HL-60/S4 treated with retinoic acid at 250 ng/mL for 4 days and 3 days (cell line): Measurements from ENCODE around the gene USP40.

Experiments used
- in situ Hi-C: fragments of 300-500 bp; cut with MboI; formaldehyde crosslinking; loops from 2 replicates; pipeline ENCODE4 v1.7.0; 2022; ENCODE audit warnings: low sequenced_read_pairs

Gene USP40

GRCh38 chr2:233479616-233480489 is 86.7 kb downstream of the USP40 start:
- in situ Hi-C loops, result no loop called here

- in situ Hi-C loops, result no loop called here
Observed at GRCh38 chr2:233477548-233478433, 88.8 kb downstream of the USP40 start.

DNA sequence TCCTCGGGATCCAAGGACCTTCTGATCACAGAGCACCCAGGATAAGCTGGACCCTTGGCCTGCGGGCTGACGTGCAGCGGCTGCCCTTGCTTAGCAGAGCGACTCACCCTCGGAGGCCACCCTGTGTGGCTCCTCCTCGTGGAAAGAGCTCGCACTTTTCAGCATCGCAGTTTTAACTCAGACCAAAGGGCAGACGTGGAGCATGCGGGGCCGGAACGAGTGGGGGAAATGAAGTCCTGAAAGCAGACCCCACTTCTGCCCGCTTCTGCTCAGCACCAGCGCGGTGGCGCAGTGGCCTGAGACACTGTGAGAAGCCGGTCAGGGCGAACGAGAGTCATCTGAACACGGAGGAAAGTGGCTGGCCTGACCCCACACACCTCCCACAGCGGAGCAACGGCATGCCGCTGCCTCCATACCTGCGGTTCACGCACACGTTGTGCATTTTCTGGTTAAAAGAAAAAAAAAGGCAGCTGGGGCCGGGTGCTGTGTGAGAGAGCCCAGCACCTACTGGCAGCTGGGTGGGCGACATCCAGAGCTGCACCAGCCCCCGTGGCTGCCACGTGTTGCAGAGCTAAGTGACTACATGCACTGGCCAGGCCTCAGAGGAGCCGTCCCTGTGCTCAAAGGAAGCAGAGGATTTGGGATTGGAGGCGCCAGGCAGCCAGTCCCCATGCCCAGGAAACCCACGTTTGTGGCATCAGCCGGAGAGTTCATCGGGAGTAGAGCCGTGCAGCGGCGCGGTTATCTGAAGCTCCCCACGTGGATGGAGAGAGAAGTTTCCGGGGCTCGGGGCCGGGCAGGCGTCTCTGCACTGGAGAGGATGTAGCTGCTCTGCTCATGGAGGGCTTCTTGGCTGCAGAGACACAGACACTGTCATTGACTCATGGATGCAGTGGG is 89.7 kb downstream of the USP40 start:
- in situ Hi-C loops, result no loop called here

GRCh38 chr2:233476063-233476410 is 90.5 kb downstream of the USP40 start:
- in situ Hi-C loops, result no loop called here

- in situ Hi-C loops, result no loop called here
Observed at GRCh38 chr2:233474308-233475160, 92.0 kb downstream of the USP40 start.

DNA sequence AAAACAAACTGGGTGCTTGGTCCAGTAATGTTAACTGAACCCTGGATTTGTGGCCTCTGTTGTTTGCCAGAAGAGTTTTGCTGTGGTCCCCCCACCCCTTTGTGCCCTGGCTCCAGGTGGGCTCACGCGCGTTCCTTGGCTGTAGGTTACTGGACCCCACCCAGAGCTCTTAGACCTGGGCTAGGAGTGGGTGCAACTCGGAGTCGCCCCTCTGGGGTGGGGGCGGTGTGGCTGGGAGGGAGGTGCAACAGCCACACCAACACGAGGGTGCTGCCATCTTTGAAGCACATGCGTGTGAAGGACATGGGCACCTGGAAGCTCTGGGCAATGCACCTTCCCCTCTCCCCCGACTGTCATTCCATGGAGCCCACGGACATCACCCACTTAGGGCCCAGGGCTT is 92.7 kb downstream of the USP40 start:
- in situ Hi-C loops, result no loop called here

- in situ Hi-C loops, result no loop called here
Observed at GRCh38 chr2:233473386-233473791, 93.2 kb downstream of the USP40 start.

GRCh38 chr2:233471291-233472035 is 95.1 kb downstream of the USP40 start:
- in situ Hi-C loops, result no loop called here

- in situ Hi-C loops, result no loop called here
Observed at GRCh38 chr2:233470839-233471238, 95.7 kb downstream of the USP40 start.

DNA sequence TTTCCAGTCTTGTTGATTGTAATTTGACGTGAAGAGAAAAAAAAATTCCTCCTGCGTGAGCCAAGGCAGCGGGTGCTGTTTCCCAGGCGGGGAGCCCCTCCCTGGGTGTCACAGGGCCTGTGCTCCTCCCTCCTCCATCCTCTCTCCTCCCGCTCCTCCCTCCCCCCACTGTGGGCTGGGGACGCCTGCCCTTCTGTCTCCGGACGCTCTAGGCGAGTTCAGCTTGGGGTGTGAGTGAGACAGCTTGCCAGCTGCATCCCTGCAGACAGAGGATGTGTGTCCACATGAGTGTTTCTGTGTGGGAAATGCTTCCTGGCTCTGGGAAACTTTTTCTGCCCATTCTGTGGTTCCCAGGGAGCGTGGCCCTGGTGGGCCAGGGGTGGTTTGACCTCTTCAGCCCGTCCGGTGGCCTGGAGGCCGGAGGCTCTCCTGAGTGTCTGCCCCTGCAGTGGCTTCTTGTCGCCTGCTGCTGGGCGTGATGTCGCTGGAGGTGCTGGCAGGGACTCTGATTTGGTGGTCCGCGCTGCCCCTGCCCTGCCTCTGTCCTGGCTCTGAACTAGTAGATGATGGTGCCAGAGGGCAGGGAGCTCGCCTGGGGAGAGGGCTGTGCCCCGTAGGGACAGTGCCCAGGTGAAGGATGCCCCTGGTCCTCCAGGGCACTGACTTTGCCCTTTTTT is 96.4 kb downstream of the USP40 start:
- in situ Hi-C loops, result no loop called here

GRCh38 chr2:233469261-233470010 is 97.1 kb downstream of the USP40 start:
- in situ Hi-C loops, result no loop called here

GRCh38 chr2:233468741-233469110 is 97.9 kb downstream of the USP40 start:
- in situ Hi-C loops, result no loop called here

- in situ Hi-C loops, result no loop called here
Observed at GRCh38 chr2:233468047-233468740, 98.4 kb downstream of the USP40 start.

GRCh38 chr2:233466991-233467603 is 99.5 kb downstream of the USP40 start:
- in situ Hi-C loops, result no loop called here

DNA sequence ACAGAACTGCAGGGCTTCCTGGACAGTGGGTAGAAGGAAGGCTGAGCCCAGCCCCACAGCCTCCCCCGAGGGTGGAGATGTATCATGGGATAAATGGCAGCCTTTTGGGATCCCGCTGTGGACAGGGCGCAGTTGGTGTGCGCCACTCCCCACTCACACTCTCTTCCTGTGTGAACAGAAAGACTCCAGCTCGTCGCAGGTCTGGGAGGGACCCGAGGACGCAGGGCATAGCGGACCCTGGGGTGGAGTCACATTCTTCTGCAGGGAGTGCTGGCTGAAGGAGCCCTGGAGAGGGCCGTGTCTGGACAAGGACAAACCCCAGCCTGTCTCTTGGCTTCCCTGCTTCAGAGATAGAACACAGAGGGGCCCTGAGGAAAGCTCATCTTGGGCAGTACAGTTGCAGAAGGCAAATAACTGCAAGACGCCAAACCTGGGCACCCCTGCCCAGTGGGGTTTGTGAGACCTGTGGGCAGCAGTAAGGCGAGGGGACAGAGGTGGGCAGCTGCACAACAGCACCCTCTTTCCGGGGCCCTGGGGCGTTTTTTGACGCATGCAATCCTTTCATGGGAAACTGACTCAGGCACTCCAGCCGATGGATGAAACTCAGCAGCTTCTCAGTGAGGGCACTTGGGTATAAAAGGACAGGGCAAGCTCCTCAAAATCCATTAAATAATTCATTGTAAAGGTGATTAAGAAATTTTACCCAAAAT is 101.9 kb downstream of the USP40 start:
- in situ Hi-C loops, result no loop called here

GRCh38 chr2:233464056-233464455 is 102.5 kb downstream of the USP40 start:
- in situ Hi-C loops, result no loop called here
